GM23338 (cell line): ENCODE measurements around the gene C15orf62. TPM values are rescaled to one million over a fixed set of nuclear protein-coding genes. Genes with fewer than 3 reads are reported as not detected.

Experiments
- ATAC-seq: fragments of 200-7000 bp; cut with Tn5 transposase; 3 replicates; pipeline ENCODE4 v1.9.1; 2020
- DNase-seq: peaks from one replicate; pipeline ENCODE4 v3.0.0-alpha.2; 2015; ENCODE audit warnings: low spot score
- H2AFZ ChIP-seq: fragments of 200-600 bp; sonication (generic); 2 replicates; pipeline ENCODE4 v1.8.0; 2016; ENCODE audit warnings: antibody characterized with exemption, mild to moderate bottlenecking, moderate library complexity
- H3F3A ChIP-seq: fragments of 200-600 bp; sonication (generic); replicated peaks from 2 replicates; pipeline ENCODE4 v1.8.0; 2017; ENCODE audit warnings: antibody characterized with exemption, mixed run types, low read depth
- H3K27ac ChIP-seq: fragments of 200-600 bp; sonication (generic); 2 replicates; pipeline ENCODE4 v1.6.1; 2016; ENCODE audit warnings: low read depth
- H3K27me3 ChIP-seq: fragments of 200-600 bp; sonication (generic); 2 replicates; pipeline ENCODE4 v1.8.0; 2016; ENCODE audit warnings: mild to moderate bottlenecking, mixed run types, moderate library complexity; ENCODE audit not compliant: insufficient read depth
- H3K36me3 ChIP-seq: fragments of 200-600 bp; sonication (generic); 2 replicates; pipeline ENCODE4 v1.8.0; 2016; ENCODE audit warnings: mild to moderate bottlenecking; ENCODE audit not compliant: insufficient read depth
- H3K4me1 ChIP-seq: fragments of 200-600 bp; sonication (generic); 2 replicates; pipeline ENCODE4 v1.8.0; 2016; ENCODE audit warnings: mild to moderate bottlenecking, moderate library complexity; ENCODE audit not compliant: insufficient read depth
- H3K4me2 ChIP-seq: fragments of 200-600 bp; sonication (generic); 2 replicates; pipeline ENCODE4 v1.7.1; 2017; ENCODE audit warnings: mixed run types
- H3K4me3 ChIP-seq: fragments of 200-600 bp; sonication (generic); 2 replicates; pipeline ENCODE4 v1.6.1; 2016; ENCODE audit warnings: mixed run types
- H3K79me2 ChIP-seq: fragments of 200-600 bp; sonication (generic); replicated peaks from 2 replicates; pipeline ENCODE4 v1.8.0; 2017; ENCODE audit warnings: mild to moderate bottlenecking; ENCODE audit not compliant: insufficient read depth
- H3K9me2 ChIP-seq: fragments of 200-600 bp; sonication (generic); 2 replicates; pipeline ENCODE4 v1.8.0; 2017; ENCODE audit not compliant: insufficient read depth
- H4K20me1 ChIP-seq: fragments of 200-600 bp; sonication (generic); replicated peaks from 2 replicates; pipeline ENCODE4 v1.8.0; 2017; ENCODE audit warnings: mild to moderate bottlenecking; ENCODE audit not compliant: insufficient read depth
- H3K27ac Mint-ChIP-seq: 2 replicates; pipeline ENCODE4 v1.8.0; 2020; ENCODE audit warnings: inconsistent platforms, mild to moderate bottlenecking, moderate library complexity, mixed read lengths
- H3K27me3 Mint-ChIP-seq: 3 replicates; pipeline ENCODE4 v1.8.0; 2022; ENCODE audit warnings: low read depth, mild to moderate bottlenecking, moderate library complexity, mixed read lengths, inconsistent platforms; ENCODE audit not compliant: insufficient read depth, poor library complexity
- H3K36me3 Mint-ChIP-seq: 3 replicates; pipeline ENCODE4 v1.8.0; 2021; ENCODE audit warnings: low read depth, mild to moderate bottlenecking, inconsistent platforms, moderate library complexity, mixed read lengths
- H3K4me1 Mint-ChIP-seq: 3 replicates; pipeline ENCODE4 v1.8.0; 2020; ENCODE audit warnings: mild to moderate bottlenecking, inconsistent platforms, mixed read lengths
- H3K4me3 Mint-ChIP-seq: 3 replicates; pipeline ENCODE4 v1.8.0; 2021; ENCODE audit warnings: moderate library complexity, mild to moderate bottlenecking, inconsistent platforms, mixed read lengths
- H3K9me3 Mint-ChIP-seq: 3 replicates; pipeline ENCODE4 v1.8.0; 2020; ENCODE audit warnings: moderate library complexity, mild to moderate bottlenecking, inconsistent platforms, mixed read lengths
- CREB1 ChIP-seq: fragments of 250-450 bp; sonication (Bioruptor Pico); IDR thresholded peaks from 2 replicates; pipeline ENCODE4 v1.5.0; 2020; ENCODE audit warnings: low read depth, mild to moderate bottlenecking, moderate library complexity
- EZH2 ChIP-seq: fragments of 200-600 bp; sonication (generic); IDR thresholded peaks from one replicate; pipeline ENCODE4 v1.8.0; 2017; ENCODE audit warnings: antibody characterized with exemption, mild to moderate bottlenecking, low read depth; ENCODE audit not compliant: unreplicated experiment
- JUNB ChIP-seq: IDR thresholded peaks from one replicate; pipeline ENCODE4 v1.6.1; 2016; ENCODE audit warnings: antibody characterized with exemption; ENCODE audit not compliant: unreplicated experiment
- POLR2AphosphoS5 ChIP-seq: IDR thresholded peaks from 2 replicates; pipeline ENCODE4 v1.6.1; 2016; ENCODE audit warnings: antibody characterized with exemption, low read depth
- STAT1 ChIP-seq: IDR thresholded peaks from one replicate; pipeline ENCODE4 v1.6.1; 2016; ENCODE audit warnings: antibody characterized with exemption; ENCODE audit not compliant: unreplicated experiment
- ZNF114 ChIP-seq: fragments of 250-450 bp; sonication (Bioruptor Pico); IDR thresholded peaks from 2 replicates; pipeline ENCODE4 v1.5.0; 2020; ENCODE audit warnings: mild to moderate bottlenecking, moderate library complexity
- polyA plus RNA-seq: library from polyadenylated mRNA; unstranded; fragments of >200 nt; fragmentation: Nextera tagmentation; extraction: Ambion mirVana; gene quantifications from 2 replicates; pipeline ENCODE4 v1.2.1, GENCODE V29; 2016
- total RNA-seq: library from RNA; depleted of rRNA; stranded (reverse); fragments of >200 nt; shearing (Covaris generic); gene quantifications from 2 replicates; pipeline ENCODE4 v1.2.3, GENCODE V29; 2014
- TF ChIP-seq, protein P1 (sequence below): IDR thresholded peaks from one replicate; pipeline ENCODE4 v1.6.1; 2018; ENCODE audit warnings: antibody characterized with exemption; ENCODE audit not compliant: unreplicated experiment
- TF ChIP-seq, protein P2 (sequence below): IDR thresholded peaks from 2 replicates; pipeline ENCODE4 v1.6.1; 2016; ENCODE audit warnings: antibody characterized with exemption
- TF ChIP-seq, protein P3 (sequence below): fragments of 250-450 bp; sonication (Bioruptor Pico); IDR thresholded peaks from 2 replicates; pipeline ENCODE4 v1.5.0; 2020; ENCODE audit warnings: mild to moderate bottlenecking, moderate library complexity

C15orf62 gene
- total and polyA plus RNA-seq, 2 experiments from 2014 or later, result 0.16 to 0.80 TPM

DNA sequence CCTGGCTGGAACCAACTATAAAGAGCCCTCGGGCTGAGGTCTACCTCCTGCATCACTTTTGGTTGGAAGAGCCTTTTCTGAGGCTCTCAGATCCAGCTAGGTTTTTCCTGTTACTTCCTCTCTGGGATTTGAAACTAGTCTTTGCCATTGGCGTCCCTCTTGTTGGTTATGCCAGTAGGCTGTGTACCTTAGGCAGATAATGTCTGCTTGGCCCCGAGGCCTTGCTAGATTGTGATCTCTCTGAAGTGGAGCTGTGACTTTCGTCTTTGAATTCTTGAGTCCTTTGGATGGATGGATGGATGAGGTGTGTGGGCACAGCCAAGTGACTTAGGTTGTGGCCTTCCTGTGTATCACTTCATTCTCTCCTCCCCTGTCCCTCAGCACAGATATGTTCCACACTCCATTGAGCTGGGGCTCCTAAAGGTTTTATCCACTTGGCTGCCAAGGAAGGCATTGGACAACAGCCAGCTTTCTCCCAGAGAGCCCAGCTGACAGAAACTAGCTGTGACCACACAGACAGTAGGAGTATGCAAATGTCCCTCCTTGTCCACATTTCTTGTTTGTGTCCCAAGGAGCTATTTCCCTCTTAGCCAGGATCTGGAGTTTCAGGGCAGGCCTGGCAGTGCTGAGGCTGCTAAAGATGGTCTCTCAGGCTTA is 45.4 kb downstream of the C15orf62 start:
- TF ChIP-seq STAT1, result no peak
- H3K27ac Mint-ChIP-seq, result no peak overlapping the region
- Histone ChIP-seq H3K27me3 (no peaks in the 10 kb centered on the region), H3K4me2 (no peak overlapping the region), H4K20me1 (no peaks in the 10 kb centered on the region), H3K36me3 (no peaks in the 10 kb centered on the region), H3F3A (no peaks in the 10 kb centered on the region), H2AFZ (no peak overlapping the region), H3K79me2 (no peaks in the 10 kb centered on the region), H3K4me3 (no peak overlapping the region), H3K4me1 (no peaks in the 10 kb centered on the region), H3K9me2 (no peaks in the 10 kb centered on the region), H3K27ac (no peak overlapping the region)
- H3K9me3 Mint-ChIP-seq, result no peaks in the 10 kb centered on the region
- ATAC-seq, result no peak
- peaks cover 6% of the 10 kb centered on the region for H3K27me3 Mint-ChIP-seq
- no peak overlapping the region for H3K4me3 Mint-ChIP-seq
- H3K4me1 Mint-ChIP-seq, result no peaks in the 10 kb centered on the region
- no peak for DNase-seq
- H3K36me3 Mint-ChIP-seq, result peaks cover 6% of the 10 kb centered on the region; the same call in 1 of the 3 replicates

DNA sequence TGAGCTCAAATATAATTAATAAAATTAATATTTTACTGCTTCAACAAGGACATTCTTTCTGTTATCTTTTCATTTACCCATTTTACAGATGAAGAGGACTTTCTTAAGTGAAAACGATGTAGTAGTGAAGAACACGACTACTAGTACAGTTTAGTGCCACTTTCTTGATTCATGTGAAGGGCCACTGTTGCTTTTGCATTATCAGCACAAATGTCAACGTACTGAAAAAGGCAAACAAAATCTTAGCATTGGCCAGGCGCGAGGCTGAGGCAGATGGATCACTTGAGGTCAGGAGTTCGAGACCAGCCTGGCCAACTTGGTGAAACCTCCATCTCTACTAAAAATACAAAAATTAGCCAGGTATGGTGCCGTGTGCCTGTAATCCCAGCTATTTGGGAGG is 49.3 kb downstream of the C15orf62 start:
- Mint-ChIP-seq H3K27ac (no peak overlapping the region), H3K9me3 (no peaks in the 10 kb centered on the region), H3K4me3 (no peak overlapping the region), H3K4me1 (no peaks in the 10 kb centered on the region), H3K36me3 (peaks cover 6% of the 10 kb centered on the region; the same call in 1 of the 3 replicates), H3K27me3 (peaks cover 5% of the 10 kb centered on the region)
- no peaks in the 10 kb centered on the region for H3F3A ChIP-seq
- no peaks in the 10 kb centered on the region for H4K20me1 ChIP-seq
- H3K36me3 ChIP-seq, result no peaks in the 10 kb centered on the region
- ATAC-seq, result no peak
- no peak overlapping the region for H3K27ac ChIP-seq
- no peaks in the 10 kb centered on the region for H3K9me2 ChIP-seq
- no peaks in the 10 kb centered on the region for H3K4me1 ChIP-seq
- no peak overlapping the region for H3K4me2 ChIP-seq
- no peaks in the 10 kb centered on the region for H3K79me2 ChIP-seq
- H3K27me3 ChIP-seq, result no peaks in the 10 kb centered on the region
- no peak overlapping the region for H3K4me3 ChIP-seq
- no peak overlapping the region for H2AFZ ChIP-seq
- no peak for DNase-seq
- TF ChIP-seq CREB1 (CRISPR knock-in tag), result no peak
- TF ChIP-seq, protein P1, sequence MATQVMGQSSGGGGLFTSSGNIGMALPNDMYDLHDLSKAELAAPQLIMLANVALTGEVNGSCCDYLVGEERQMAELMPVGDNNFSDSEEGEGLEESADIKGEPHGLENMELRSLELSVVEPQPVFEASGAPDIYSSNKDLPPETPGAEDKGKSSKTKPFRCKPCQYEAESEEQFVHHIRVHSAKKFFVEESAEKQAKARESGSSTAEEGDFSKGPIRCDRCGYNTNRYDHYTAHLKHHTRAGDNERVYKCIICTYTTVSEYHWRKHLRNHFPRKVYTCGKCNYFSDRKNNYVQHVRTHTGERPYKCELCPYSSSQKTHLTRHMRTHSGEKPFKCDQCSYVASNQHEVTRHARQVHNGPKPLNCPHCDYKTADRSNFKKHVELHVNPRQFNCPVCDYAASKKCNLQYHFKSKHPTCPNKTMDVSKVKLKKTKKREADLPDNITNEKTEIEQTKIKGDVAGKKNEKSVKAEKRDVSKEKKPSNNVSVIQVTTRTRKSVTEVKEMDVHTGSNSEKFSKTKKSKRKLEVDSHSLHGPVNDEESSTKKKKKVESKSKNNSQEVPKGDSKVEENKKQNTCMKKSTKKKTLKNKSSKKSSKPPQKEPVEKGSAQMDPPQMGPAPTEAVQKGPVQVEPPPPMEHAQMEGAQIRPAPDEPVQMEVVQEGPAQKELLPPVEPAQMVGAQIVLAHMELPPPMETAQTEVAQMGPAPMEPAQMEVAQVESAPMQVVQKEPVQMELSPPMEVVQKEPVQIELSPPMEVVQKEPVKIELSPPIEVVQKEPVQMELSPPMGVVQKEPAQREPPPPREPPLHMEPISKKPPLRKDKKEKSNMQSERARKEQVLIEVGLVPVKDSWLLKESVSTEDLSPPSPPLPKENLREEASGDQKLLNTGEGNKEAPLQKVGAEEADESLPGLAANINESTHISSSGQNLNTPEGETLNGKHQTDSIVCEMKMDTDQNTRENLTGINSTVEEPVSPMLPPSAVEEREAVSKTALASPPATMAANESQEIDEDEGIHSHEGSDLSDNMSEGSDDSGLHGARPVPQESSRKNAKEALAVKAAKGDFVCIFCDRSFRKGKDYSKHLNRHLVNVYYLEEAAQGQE, result no peak
- TF ChIP-seq, protein P2, sequence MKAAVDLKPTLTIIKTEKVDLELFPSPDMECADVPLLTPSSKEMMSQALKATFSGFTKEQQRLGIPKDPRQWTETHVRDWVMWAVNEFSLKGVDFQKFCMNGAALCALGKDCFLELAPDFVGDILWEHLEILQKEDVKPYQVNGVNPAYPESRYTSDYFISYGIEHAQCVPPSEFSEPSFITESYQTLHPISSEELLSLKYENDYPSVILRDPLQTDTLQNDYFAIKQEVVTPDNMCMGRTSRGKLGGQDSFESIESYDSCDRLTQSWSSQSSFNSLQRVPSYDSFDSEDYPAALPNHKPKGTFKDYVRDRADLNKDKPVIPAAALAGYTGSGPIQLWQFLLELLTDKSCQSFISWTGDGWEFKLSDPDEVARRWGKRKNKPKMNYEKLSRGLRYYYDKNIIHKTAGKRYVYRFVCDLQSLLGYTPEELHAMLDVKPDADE, result no peak
- TF ChIP-seq POLR2AphosphoS5, result no peak
- no peak for TF ChIP-seq EZH2
- no peak for TF ChIP-seq ZNF114 (CRISPR knock-in tag)
- TF ChIP-seq, protein P3, sequence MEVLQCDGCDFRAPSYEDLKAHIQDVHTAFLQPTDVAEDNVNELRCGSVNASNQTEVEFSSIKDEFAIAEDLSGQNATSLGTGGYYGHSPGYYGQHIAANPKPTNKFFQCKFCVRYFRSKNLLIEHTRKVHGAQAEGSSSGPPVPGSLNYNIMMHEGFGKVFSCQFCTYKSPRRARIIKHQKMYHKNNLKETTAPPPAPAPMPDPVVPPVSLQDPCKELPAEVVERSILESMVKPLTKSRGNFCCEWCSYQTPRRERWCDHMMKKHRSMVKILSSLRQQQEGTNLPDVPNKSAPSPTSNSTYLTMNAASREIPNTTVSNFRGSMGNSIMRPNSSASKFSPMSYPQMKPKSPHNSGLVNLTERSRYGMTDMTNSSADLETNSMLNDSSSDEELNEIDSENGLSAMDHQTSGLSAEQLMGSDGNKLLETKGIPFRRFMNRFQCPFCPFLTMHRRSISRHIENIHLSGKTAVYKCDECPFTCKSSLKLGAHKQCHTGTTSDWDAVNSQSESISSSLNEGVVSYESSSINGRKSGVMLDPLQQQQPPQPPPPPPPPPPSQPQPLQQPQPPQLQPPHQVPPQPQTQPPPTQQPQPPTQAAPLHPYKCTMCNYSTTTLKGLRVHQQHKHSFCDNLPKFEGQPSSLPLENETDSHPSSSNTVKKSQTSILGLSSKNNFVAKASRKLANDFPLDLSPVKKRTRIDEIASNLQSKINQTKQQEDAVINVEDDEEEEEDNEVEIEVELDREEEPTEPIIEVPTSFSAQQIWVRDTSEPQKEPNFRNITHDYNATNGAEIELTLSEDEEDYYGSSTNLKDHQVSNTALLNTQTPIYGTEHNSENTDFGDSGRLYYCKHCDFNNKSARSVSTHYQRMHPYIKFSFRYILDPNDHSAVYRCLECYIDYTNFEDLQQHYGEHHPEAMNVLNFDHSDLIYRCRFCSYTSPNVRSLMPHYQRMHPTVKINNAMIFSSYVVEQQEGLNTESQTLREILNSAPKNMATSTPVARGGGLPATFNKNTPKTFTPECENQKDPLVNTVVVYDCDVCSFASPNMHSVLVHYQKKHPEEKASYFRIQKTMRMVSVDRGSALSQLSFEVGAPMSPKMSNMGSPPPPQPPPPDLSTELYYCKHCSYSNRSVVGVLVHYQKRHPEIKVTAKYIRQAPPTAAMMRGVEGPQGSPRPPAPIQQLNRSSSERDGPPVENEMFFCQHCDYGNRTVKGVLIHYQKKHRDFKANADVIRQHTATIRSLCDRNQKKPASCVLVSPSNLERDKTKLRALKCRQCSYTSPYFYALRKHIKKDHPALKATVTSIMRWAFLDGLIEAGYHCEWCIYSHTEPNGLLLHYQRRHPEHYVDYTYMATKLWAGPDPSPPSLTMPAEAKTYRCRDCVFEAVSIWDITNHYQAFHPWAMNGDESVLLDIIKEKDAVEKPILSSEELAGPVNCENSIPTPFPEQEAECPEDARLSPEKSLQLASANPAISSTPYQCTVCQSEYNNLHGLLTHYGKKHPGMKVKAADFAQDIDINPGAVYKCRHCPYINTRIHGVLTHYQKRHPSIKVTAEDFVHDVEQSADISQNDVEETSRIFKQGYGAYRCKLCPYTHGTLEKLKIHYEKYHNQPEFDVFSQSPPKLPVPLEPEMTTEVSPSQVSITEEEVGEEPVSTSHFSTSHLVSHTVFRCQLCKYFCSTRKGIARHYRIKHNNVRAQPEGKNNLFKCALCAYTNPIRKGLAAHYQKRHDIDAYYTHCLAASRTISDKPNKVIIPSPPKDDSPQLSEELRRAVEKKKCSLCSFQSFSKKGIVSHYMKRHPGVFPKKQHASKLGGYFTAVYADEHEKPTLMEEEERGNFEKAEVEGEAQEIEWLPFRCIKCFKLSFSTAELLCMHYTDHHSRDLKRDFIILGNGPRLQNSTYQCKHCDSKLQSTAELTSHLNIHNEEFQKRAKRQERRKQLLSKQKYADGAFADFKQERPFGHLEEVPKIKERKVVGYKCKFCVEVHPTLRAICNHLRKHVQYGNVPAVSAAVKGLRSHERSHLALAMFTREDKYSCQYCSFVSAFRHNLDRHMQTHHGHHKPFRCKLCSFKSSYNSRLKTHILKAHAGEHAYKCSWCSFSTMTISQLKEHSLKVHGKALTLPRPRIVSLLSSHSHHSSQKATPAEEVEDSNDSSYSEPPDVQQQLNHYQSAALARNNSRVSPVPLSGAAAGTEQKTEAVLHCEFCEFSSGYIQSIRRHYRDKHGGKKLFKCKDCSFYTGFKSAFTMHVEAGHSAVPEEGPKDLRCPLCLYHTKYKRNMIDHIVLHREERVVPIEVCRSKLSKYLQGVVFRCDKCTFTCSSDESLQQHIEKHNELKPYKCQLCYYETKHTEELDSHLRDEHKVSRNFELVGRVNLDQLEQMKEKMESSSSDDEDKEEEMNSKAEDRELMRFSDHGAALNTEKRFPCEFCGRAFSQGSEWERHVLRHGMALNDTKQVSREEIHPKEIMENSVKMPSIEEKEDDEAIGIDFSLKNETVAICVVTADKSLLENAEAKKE (CRISPR knock-in tag), result no peak
- no peak for TF ChIP-seq JUNB
